Hematopoietic multipotent progenitor cell treated with erythropoietin and hydrocortisone succinate and interleukin-3 and kit ligand, for 17 days (in vitro differentiated cells): ENCODE data around the gene ARHGEF28.

Source experiments
- DNase-seq: peaks from one replicate; pipeline ENCODE4 v3.0.0-alpha.2; 2015; ENCODE audit warnings: low spot score

ARHGEF28 gene

DNA sequence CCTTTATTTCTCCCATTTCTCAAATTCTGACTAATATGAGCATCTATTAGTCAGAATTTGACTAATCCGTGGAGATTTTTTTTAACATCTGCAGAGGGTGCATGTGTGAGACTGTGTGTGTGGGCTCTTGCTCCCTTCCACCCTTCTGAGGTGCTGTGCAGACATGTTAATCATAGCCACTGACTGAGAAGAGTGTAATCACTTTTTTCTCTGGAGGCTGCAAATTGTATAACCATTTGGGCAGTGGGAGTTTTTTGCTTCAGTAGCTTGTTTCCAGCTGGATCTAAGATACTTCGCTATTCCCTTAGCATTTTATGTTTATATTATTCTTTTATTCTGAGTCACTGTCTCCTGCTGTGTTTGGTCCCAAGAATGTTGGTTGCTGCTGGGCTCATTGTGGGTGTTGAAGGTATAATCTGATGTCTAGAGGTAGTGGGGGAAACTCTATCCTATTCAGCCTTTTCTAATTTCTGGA is 66.2 kb downstream of the ARHGEF28 start:
- DNase-seq: no peak

DNA sequence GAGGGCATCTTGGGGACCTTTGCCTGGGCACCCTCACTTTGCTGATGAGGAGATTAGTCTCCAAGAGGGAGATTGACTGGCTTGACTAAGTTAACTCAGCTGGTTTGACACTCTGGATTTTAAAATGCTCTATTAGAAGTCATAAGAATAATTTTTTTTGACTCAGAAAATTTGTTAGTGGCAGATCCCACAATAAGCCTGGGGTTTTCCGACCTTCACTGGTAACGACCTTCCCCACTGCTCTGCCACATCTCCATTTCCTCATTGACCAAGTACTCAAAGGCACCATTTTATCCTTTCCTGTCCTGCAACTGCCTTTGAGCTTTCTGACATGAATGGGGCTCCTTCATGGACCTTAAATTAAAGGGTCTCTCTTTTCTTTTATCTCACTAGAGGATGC is 67.0 kb downstream of the ARHGEF28 start:
- DNase-seq: no peak

DNA sequence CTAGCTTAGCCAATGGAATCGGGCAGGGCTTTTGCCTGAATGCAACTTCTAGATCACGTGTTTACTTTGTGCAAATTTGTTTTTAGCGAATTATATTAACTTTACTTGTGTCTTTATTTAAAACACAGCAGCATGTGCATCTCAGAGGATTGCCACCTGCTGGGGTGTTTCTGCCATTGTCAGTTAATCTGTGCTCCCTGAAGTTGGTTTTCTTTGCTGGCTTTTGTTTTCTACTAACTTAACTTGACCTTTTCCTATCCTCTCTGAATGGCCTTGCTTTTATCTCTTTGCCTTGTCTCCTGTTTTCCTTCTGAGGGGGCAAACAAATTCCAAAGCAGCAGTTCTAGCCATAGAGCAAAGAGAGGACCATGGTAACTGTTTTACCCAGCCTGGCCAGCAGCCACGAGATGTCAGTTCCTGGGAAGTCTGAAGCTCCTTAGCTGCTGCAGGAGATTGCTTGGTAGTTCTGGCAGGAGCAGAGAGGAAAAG is 67.6 kb downstream of the ARHGEF28 start:
- no peak for DNase-seq

DNA sequence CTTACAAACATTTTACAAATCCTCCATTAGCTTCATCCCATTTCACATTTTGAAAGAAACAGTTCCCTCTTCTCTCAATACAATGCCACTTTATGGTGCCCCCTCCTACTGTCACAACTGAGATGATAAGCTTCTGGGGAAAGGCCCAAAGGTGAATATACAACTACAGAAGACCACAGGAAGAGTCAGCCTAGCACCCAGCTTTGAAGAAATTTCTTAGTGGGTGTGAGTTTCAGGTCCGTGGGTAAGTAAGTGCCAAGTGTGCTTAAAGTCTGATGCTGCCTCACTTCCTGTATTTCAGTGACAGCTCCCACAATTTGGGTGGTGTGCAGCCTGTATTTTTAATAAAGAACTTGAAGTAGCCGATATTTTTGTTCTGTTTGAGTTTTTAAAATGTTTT is 68.1 kb downstream of the ARHGEF28 start:
- no peak for DNase-seq

DNA sequence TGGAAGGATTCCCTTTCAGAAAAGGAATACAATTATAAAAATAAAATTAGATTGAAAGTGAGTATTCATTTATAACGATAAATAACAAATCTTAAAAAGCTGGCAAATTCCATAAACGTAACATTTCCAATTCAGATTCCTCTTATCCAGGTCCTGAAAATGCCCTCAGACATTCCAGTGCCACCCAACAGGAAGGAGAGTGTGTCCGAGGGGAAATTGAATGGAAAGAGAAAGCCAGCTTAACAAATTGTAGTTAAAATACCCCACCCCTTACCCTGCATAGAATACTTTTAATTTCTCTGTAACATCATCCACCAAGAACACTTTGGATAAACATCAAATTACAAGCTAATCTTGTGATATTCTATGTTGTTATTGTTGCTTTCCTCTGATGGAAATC is 72.0 kb downstream of the ARHGEF28 start:
- DNase-seq: no peak

DNA sequence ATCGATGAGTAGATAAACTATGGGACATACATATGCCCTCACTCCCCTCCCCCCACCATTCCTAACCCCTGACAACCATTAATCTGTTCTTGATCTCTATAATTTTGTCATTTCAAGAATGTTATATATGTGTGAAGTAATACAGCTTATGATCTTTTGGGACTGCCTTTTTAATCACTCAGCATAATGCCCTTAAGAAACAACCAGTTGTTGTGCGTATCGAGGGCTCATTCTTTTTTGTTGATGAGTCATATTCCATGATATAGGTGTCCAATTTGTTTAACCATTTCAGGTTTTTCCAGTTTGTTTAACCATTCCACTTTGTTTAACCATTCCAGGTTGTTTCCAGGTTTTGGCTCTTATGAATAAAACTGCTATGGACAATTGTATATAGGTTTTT is 75.6 kb downstream of the ARHGEF28 start:
- no peak for DNase-seq

DNA sequence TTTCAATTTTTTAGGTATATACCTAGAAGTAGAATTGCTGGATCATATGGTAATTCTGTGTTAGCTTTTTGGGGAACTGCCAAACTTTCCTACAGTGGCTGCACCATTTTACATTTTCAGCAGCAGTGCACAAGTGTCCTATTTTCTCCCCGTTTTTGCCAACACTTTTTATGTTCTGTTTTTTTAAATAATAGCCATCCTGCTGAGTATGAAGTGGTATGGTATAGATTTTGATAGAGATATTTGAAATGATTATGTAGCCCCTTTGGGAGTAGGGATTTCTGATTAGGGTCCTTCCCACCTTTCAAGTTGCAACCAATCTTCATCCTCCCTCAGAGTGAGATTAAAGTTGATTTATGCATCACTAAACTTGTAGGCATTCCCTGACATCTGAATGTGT is 76.5 kb downstream of the ARHGEF28 start:
- DNase-seq: no peak

DNA sequence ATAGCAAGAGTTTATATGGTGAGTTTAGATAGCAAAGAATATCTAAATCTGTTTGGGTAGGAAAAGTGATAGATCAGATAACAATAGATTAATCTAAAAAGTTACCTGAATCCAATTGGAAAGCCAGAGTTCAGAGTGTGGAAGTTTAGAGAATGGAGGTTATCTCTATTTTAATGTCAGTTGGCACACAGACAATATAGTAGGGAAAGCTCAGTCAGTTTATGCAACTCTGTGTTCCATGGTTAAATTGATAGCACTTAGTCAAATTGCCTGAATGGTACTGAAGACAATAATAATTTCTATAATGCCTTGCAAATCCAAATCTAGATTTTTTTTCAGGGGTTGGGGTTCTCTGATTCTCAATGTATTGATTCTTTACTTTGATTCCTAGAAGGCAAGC is 77.0 kb downstream of the ARHGEF28 start:
- DNase-seq: no peak

DNA sequence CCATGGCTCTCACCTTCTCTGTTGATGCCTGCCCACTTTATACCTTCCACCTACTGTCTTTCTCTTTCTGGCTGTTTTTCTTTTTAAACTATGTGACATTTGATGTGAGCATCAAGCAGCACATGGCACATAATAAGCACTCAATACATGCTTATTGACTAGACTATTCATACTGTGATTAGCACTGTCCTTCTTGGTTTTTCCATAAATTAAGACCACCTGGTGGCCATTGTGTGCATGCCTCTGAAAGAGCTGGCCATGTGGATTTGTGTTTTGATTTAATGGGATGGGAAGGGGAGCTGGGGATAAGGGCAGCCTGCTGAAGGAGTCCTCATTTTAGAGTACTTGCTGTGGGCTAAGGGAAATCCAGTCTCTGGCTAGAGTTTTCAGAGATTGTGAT is 79.4 kb downstream of the ARHGEF28 start:
- DNase-seq: no peak

DNA sequence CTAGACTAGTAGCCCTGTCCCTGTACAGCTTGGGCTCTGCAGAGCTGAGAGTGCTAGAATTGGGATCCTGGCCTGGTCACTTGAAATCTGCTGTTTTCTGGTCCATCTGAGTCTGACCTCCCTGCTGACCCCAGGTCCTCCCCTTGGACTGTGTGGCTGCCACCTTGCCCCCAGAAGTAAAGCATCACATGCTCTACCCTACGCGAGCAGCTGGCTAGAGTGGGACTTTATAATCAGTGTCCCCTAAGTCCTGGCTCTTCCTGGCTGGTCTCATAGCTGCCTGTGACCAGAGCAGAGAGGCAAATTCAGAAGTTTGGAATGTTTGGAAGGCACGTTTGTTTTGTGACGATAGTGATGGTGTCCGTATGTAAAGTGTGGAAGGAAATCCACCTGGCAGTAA is 81.0 kb downstream of the ARHGEF28 start:
- DNase-seq: no peak

DNA sequence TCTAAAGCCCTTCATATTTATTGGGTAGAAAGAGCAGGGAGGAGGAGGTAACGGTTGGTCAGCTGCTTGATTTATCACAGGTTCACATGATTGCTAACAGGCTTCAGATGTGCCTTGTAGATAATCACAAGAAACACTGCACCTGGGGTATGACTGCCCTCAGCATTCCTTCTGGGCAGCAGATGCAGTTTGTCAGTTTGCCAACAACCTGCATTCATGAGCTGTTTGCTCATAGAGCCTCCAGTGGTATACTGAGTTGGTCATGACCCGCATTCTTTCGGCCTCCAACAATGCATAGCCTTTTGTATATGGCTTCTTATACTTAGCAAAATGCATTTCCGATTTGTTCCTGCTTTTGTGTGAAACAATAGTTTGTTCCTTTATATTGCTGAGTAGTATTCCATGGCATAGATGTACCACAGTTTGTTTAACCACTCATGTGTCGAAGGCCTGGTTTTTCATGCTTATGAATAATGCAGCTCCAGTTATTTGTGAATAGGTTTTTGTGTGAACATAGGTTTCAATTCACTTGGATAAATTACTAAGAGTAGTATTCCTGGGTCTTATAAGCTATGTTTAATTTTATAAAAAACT is 83.6 kb downstream of the ARHGEF28 start:
- DNase-seq: no peak

DNA sequence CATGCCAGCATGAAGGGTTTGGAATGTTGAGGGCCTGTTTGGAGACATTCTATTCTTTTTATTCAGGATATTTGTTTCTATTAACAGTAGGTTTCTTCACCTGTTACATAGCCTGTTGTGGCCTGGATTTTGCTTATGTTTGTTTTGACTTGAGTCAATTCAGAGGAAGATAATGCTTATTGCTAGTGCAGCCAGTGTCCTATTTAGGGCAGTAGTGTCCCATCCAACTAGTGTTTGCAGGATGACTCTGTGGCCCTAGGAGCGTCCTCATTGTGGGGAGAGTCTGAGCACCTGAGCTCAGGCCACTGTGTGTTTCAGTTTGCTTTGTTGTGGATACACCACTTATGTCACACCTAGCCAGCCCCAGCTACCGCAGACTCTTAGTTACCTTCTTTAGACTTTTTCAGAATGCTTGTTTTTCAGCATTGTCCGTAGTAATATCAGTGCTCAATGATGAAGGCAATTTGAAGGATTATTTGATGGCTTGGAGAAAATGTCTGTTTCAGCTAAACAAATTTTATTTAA is 90.3 kb downstream of the ARHGEF28 start:
- no peak for DNase-seq

DNA sequence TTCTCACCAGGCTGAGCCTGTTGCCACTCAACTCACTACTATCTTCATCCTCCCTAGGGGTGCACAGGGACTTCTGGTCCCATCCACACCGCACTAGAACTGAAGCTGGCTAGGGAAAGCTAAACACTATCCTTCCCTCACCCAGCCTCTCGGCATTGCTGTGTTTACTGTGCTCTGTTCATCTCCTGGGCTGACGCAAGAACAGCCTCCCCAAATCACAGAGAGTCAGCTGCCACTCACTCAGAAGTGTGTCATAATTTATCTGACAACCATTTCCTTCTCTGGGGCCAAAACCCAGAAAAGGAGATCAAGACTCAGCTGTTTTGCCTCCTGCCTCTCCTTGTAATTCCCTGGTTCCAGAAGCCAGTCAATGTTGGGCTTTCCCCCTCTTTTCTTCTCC is 92.8 kb downstream of the ARHGEF28 start:
- no peak for DNase-seq

DNA sequence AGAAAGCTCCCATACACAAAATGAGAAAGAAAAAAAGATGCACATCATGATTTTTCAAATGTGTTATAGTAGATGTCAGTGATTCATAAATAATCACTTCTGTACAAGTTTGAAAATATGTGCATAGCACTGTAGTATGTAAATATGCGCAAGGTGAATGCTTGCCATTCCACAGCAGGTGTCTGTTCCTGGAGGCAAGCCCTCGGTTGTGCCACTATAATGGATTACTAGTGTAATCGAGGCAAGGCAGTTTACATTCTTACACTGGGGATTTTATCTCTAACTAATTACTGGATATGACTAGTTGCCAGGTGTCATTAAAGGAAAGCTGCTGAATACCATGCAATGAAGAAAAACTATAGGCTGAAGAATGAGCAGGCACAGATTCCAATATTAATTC is 93.6 kb downstream of the ARHGEF28 start:
- no peak for DNase-seq

DNA sequence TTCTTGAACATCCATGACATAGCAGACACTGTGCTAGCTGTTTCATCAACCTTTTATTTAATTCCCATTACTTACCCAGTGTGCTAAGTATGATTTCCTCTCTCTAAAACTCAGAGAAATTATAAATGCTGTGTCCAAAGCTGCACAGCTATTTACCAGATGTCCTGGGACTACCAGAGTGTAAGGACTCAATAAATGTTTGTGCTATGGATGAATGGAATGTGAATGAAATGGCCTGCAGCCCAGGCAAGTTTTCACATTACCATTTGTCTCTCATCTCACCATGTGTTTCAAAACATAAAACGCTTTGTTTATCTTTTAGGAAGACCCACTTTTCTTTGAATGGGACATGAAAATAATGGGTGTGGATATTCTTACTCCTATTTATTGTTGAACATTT is 96.2 kb downstream of the ARHGEF28 start:
- no peak for DNase-seq

DNA sequence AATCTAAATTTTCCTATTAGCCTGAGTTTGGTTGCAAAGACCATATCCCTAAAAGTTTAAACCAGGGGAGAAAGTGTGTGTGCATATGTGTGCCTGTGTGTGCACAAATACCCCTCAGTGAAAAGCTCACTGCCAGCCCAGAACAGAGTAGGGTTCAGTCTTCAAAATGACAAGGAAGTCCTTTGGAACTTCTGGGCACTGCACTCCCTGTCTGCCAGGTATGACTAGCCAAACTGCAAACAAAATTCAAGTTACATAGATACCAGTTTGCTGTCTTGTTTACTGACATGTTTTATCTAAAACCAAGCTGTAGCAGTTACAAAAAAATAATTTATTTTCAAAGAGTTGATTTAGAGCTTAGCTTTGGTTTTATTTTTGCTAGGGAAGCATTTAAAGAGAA is 100.1 kb downstream of the ARHGEF28 start:
- DNase-seq: no peak

DNA sequence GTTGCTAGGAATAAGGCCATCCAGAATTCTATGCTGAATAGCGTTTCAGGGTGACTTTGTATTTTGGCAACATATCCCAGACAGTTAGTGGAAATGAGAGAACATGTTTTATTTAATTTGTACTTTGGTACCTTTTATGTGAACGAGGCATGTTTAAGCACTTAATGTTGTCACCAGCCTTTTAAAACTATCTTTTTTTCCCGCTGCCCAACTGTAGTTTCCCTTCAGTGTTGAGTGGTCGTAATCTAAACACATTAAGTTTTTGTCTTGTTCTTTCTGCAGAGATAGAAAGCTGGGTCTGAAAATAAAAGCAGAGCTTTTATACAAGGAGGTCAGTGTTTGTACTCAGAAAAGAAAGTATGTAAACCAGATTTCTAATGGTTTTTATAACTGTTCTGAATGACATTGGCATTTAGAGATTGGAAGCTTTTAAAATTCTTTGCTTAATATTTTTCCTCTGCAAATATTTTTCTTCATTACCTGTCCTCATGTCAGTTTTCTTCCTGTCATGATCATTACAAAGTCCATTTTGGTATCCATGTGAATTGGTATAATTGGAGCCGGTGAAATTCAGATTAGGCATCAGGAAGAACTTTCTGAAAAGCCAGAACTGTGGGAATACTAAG is 100.7 kb downstream of the ARHGEF28 start:
- no peak for DNase-seq

DNA sequence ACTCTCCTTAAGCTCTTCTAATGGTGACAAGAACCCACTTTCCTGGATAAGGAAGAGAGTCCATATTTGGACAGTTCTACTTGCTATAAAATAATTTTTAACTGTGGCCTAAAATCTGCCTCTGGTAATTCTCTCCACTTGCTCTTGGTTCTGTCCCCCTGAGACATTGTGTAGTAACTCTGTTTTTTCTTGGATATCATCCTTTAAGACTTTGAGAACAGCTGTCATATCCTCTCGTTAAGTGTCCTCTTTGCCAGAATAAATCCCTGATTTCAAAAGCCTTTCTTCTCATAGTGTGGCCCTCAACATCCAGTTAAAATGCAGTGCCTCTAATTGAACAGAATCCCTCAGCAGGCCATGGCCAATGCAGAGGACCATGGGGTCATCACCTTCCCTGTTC is 101.5 kb downstream of the ARHGEF28 start:
- DNase-seq: no peak

DNA sequence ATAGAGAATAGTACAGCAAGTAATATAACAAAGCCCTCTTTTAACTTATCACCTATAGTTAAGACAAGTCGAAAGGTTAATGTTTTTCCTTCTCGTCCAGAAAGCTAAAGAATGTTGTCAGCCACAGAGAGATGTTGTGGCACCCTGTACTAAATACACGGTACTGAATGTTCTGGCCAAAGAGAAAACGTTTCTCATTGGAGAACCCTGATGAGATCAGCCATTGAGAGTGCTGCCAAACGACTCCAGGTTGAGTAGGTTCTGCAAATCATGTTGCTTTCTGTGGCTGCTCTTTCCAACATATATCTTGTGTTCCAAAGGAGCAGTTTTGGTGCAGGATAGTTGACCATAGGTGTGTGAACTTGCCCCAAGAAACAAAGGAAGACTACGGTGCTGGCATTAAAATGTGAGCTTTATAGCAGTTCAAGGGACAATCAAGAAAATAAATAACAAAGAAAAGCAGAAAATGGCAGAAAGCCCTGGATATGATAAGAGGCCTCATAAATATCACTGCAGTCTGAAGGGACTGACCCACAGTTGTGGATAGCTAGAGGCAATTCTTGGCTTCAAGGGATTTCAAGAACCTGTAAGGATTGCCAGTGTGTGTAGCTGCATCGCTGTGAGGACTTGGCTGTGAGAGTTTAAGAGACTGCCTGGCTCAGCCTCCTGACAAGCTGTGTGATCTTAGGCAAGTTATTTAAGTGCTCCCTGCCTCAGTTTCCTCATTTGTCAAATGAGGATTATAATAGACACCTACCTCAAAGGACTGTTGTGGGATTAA is 102.7 kb downstream of the ARHGEF28 start:
- DNase-seq: no peak

DNA sequence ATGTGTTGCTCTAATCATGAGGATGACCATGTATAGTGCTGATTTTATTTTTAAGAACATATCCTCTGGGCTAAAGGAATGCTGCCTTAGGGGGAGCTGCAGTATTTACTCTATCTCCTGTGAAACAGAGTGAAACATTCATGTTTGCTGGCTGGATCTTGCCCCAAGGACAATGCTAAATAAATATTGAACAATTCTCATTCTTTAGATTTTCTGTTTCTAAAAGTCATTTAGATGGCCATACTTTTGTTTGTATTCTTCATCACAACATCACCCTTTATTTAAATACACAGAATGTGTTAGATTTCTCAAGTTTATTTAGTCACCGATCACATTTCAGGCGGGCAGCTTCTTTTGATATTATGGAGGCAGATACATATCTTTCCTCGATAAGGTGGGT is 103.3 kb downstream of the ARHGEF28 start:
- no peak for DNase-seq

DNA sequence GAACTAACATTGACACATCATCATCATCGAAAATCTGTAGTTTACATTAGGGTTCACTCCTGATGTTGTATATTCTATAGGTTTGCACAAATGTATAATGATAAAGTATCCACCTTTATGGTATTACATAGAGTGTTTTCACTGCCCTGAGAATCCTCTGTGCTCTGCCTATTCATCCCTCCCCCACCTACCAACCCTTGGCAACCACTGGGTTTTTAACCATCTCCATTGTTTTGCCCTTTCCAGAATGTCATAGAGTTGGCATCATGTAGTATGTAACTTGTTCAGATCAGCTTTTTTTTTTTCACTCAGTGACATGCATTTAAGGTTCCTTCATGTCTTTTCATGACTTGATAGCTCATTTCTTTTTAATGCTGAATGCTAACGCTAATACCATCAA is 106.0 kb downstream of the ARHGEF28 start:
- no peak for DNase-seq

DNA sequence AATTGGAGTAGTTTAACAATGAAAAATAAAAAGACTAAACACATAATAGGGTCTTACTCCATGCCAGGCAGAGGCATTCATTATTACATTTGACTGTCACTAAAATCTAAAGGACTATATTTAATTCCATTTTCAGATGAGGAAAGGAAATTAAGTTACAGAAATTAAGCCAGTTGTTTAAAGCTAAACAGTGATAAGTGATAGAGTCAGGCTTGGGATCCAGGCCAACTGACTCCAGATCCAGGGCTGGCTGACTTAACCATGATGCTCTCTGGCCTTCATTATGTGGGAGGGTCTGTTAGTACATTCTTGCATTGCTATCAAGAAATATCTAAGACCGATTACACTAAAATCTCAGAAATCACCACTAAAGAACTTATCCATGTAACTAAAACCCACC is 107.2 kb downstream of the ARHGEF28 start:
- no peak for DNase-seq
